Neural progenitor cell (in vitro differentiated cells): ENCODE measurements around the gene ADORA1. TPM values are rescaled to one million over a fixed set of nuclear protein-coding genes. Genes with fewer than 3 reads are reported as not detected.

ENCODE experiments used
- DNase-seq: peaks from one replicate; pipeline ENCODE4 v3.0.0-alpha.2; 2016; ENCODE audit warnings: low spot score
- H2AFZ ChIP-seq: fragments of 200-600 bp; sonication (generic); replicated peaks from 2 replicates; pipeline ENCODE4 v1.6.1; 2016; ENCODE audit warnings: antibody characterized with exemption
- H3F3A ChIP-seq: fragments of 200-600 bp; sonication (generic); 2 replicates; pipeline ENCODE4 v1.6.1; 2016; ENCODE audit warnings: antibody characterized with exemption, low read depth
- H3K27ac ChIP-seq: fragments of 200-600 bp; sonication (generic); 2 replicates; pipeline ENCODE4 v1.5.1; 2016; ENCODE audit warnings: mild to moderate bottlenecking
- H3K27me3 ChIP-seq: fragments of 200-600 bp; sonication (generic); 2 replicates; pipeline ENCODE4 v1.6.1; 2016; ENCODE audit warnings: mild to moderate bottlenecking, moderate library complexity
- H3K36me3 ChIP-seq: fragments of 200-600 bp; sonication (generic); 2 replicates; pipeline ENCODE4 v1.5.1; 2016
- H3K4me1 ChIP-seq: fragments of 200-600 bp; sonication (generic); 2 replicates; pipeline ENCODE4 v1.6.1; 2016; ENCODE audit warnings: mixed run types
- H3K4me2 ChIP-seq: fragments of 200-600 bp; sonication (generic); 2 replicates; pipeline ENCODE4 v1.6.1; 2016
- H3K4me3 ChIP-seq: fragments of 200-600 bp; sonication (generic); 2 replicates; pipeline ENCODE4 v1.5.1; 2016
- H3K79me2 ChIP-seq: fragments of 200-600 bp; sonication (generic); 2 replicates; pipeline ENCODE4 v1.6.1; 2016; ENCODE audit warnings: low read depth
- H3K9ac ChIP-seq: fragments of 200-600 bp; sonication (generic); 2 replicates; pipeline ENCODE4 v1.6.1; 2016
- H3K9me3 ChIP-seq: fragments of 200-600 bp; sonication (generic); 2 replicates; pipeline ENCODE4 v1.5.1; 2016; ENCODE audit warnings: low read depth
- H4K20me1 ChIP-seq: fragments of 200-600 bp; sonication (generic); 2 replicates; pipeline ENCODE4 v1.6.1; 2016; ENCODE audit warnings: low read depth
- H3K27ac Mint-ChIP-seq: 3 replicates; pipeline ENCODE4 v1.8.0; 2021; ENCODE audit warnings: mixed read lengths
- H3K27me3 Mint-ChIP-seq: 2 replicates; pipeline ENCODE4 v1.8.0; 2022; ENCODE audit warnings: low read depth, mild to moderate bottlenecking, inconsistent platforms, moderate library complexity, mixed read lengths; ENCODE audit not compliant: insufficient read depth
- H3K36me3 Mint-ChIP-seq: 3 replicates; pipeline ENCODE4 v1.8.0; 2021; ENCODE audit warnings: mixed read lengths
- H3K4me1 Mint-ChIP-seq: 3 replicates; pipeline ENCODE4 v1.8.0; 2021; ENCODE audit warnings: mixed read lengths
- H3K4me3 Mint-ChIP-seq: 3 replicates; pipeline ENCODE4 v1.8.0; 2021; ENCODE audit warnings: mild to moderate bottlenecking, moderate library complexity, mixed read lengths
- H3K9me3 Mint-ChIP-seq: 3 replicates; pipeline ENCODE4 v1.8.0; 2020; ENCODE audit warnings: mixed read lengths
- CTCF ChIP-seq: fragments of 200-600 bp; sonication (generic); IDR thresholded peaks from 2 replicates; pipeline ENCODE4 v1.5.1; 2017; ENCODE audit warnings: antibody characterized with exemption, mild to moderate bottlenecking
- EZH2 ChIP-seq: fragments of 200-600 bp; sonication (generic); IDR thresholded peaks from 2 replicates; pipeline ENCODE4 v1.6.1; 2017; ENCODE audit warnings: antibody characterized with exemption, mild to moderate bottlenecking, moderate library complexity
- EZH2phosphoT487 ChIP-seq: fragments of 200-600 bp; sonication (generic); IDR thresholded peaks from 2 replicates; pipeline ENCODE4 v1.6.1; 2017; ENCODE audit warnings: antibody characterized with exemption
- total RNA-seq: library from RNA; depleted of rRNA; stranded (reverse); fragments of >200 nt; gene quantifications from 2 replicates; pipeline ENCODE4 v1.2.3, GENCODE V29; 2015; ENCODE audit warnings: low replicate concordance

Gene ADORA1
- total RNA-seq, 1 donor from 2014 or later = 1.1 TPM

- Mint-ChIP-seq H3K27me3 (peaks cover 13% of the 10 kb centered on the region), H3K36me3 (peaks cover 26% of the 10 kb centered on the region), H3K9me3 (peaks cover 14% of the 10 kb centered on the region), H3K27ac (no peak overlapping the region), H3K4me1 (peaks cover 15% of the 10 kb centered on the region), H3K4me3 (no peak overlapping the region)
- Histone ChIP-seq H3K27ac (no peak overlapping the region), H3F3A (no peaks in the 10 kb centered on the region), H3K27me3 (no peaks in the 10 kb centered on the region), H3K36me3 (no peaks in the 10 kb centered on the region), H3K4me1 (peaks cover 3% of the 10 kb centered on the region), H3K4me3 (no peak overlapping the region), H3K4me2 (no peak overlapping the region), H2AFZ (no peak overlapping the region), H3K9me3 (no peaks in the 10 kb centered on the region), H3K79me2 (no peaks in the 10 kb centered on the region), H4K20me1 (no peaks in the 10 kb centered on the region), H3K9ac (no peak overlapping the region)
- TF ChIP-seq EZH2 = no peak
- no peak for TF ChIP-seq CTCF
- no peak for TF ChIP-seq EZH2phosphoT487
- DNase-seq = no peak
Measured at GRCh38 chr1:203161703-203162102, 34.2 kb downstream of the ADORA1 start.

- H2AFZ ChIP-seq = no peak overlapping the region
- H3K36me3 Mint-ChIP-seq = peaks cover 24% of the 10 kb centered on the region
- no peaks in the 10 kb centered on the region for H3K27me3 ChIP-seq
- no peaks in the 10 kb centered on the region for H3K9me3 ChIP-seq
- H3K4me3 ChIP-seq = no peak overlapping the region
- peaks cover 3% of the 10 kb centered on the region for H3K4me1 ChIP-seq
- peaks cover 14% of the 10 kb centered on the region for H3K9me3 Mint-ChIP-seq
- H3K79me2 ChIP-seq = no peaks in the 10 kb centered on the region
- no peak overlapping the region for H3K9ac ChIP-seq
- H3K36me3 ChIP-seq = no peaks in the 10 kb centered on the region
- peaks cover 20% of the 10 kb centered on the region for H3K4me1 Mint-ChIP-seq
- no peak overlapping the region for H3K4me2 ChIP-seq
- DNase-seq = no peak
- H3F3A ChIP-seq = no peaks in the 10 kb centered on the region
- no peak overlapping the region for H3K4me3 Mint-ChIP-seq
- peaks cover 13% of the 10 kb centered on the region for H3K27me3 Mint-ChIP-seq
- H3K27ac ChIP-seq = no peak overlapping the region
- no peak overlapping the region for H3K27ac Mint-ChIP-seq
- H4K20me1 ChIP-seq = no peaks in the 10 kb centered on the region
- TF ChIP-seq CTCF (no peak), EZH2 (no peak), EZH2phosphoT487 (no peak)
Measured at GRCh38 chr1:203162403-203162802, 34.9 kb downstream of the ADORA1 start.

GRCh38 chr1:203163891-203164635 lies 36.5 kb downstream of the ADORA1 start:
- H3K36me3 Mint-ChIP-seq = peaks cover 15% of the 10 kb centered on the region
- no peaks in the 10 kb centered on the region for H3K36me3 ChIP-seq

More at GRCh38 chr1:203163891-203164635, 36.5 kb downstream of the ADORA1 start:
- TF ChIP-seq CTCF (no peak), EZH2phosphoT487 (no peak), EZH2 (no peak)
- Mint-ChIP-seq H3K27me3 (peaks cover 13% of the 10 kb centered on the region), H3K4me1 (peaks cover 28% of the 10 kb centered on the region), H3K9me3 (peaks cover 5% of the 10 kb centered on the region), H3K27ac (no peak overlapping the region), H3K4me3 (no peak overlapping the region)
- Histone ChIP-seq H3K9me3 (no peaks in the 10 kb centered on the region), H3K4me2 (no peak overlapping the region), H2AFZ (no peak overlapping the region), H3K4me1 (peaks cover 3% of the 10 kb centered on the region), H3K9ac (no peak overlapping the region), H3K27ac (no peak overlapping the region), H3K79me2 (no peaks in the 10 kb centered on the region), H3K4me3 (no peak overlapping the region), H3K27me3 (no peaks in the 10 kb centered on the region), H3F3A (no peaks in the 10 kb centered on the region), H4K20me1 (no peaks in the 10 kb centered on the region)
- DNase-seq = no peak
